Measurements from ENCODE around the gene RAB36. TPM values are rescaled to one million over a fixed set of nuclear protein-coding genes. Genes with fewer than 3 reads are reported as not detected.

RAB36 gene
- total RNA-seq, 4 donors from 2014 or later = 1.2 to 3.6 (median 1.8) TPM

- TF ChIP-seq CTCF (IDR thresholded peaks at IDR 0.05) (no peak), POLR2A (IDR thresholded peaks at IDR 0.05) (no peak)
- peak; percentile 35 to 91 for DNase-seq (ENCODE audit: low spot score in 2 of 2)
- WGBS, 2 donors = 28 to 33% methylated on average over 11 to 13 of the region's 14 CpGs
- intact Hi-C loops (cut with DNase I; ENCODE audit: low total_unique reads) = loop anchor here (5.0 kb wide), 1 partner anchor 166 kb away; no protein-coding TSS in a partner anchor
- no peak overlapping the region for H3K4me3 ChIP-seq (ENCODE audit: low read depth, poor library complexity, severe bottlenecking)
Observed at GRCh38 chr22:23128269-23129108, 16.8 kb upstream of the RAB36 start.

- intact Hi-C loops (cut with DNase I; ENCODE audit: low total_unique reads) = loop anchor here (5.0 kb wide), 1 partner anchor 167 kb away; no protein-coding TSS in a partner anchor
- no peak overlapping the region for H3K4me3 ChIP-seq (ENCODE audit: low read depth, poor library complexity, severe bottlenecking)
- TF ChIP-seq CTCF (IDR thresholded peaks at IDR 0.05) (no peak), POLR2A (IDR thresholded peaks at IDR 0.05) (no peak)
- WGBS, 2 donors = 80 to 88% methylated on average over 10 of the region's 10 CpGs
- DNase-seq (ENCODE audit: low spot score in 2 of 2) = no peak
Observed at GRCh38 chr22:23129149-23129548, 16.1 kb upstream of the RAB36 start.

GRCh38 chr22:23130697-23131096 is 14.6 kb upstream of the RAB36 start:
- intact Hi-C loops (cut with DNase I; ENCODE audit: low total_unique reads) = loop anchor here (10.0 kb wide), 1 partner anchor 46 kb away; no protein-coding TSS in a partner anchor
- DNase-seq (ENCODE audit: low spot score in 2 of 2) = no peak
- TF ChIP-seq POLR2A (IDR thresholded peaks at IDR 0.05) = no peak
- no peak for TF ChIP-seq CTCF (IDR thresholded peaks at IDR 0.05)
- no peak overlapping the region for H3K4me3 ChIP-seq (ENCODE audit: low read depth, poor library complexity, severe bottlenecking)
- 70 to 80% methylated on average over 3 of the region's 3 CpGs for WGBS, 2 donors

GRCh38 chr22:23131931-23132330 is 13.3 kb upstream of the RAB36 start:
- intact Hi-C loops (cut with DNase I; ENCODE audit: low total_unique reads) = loop anchor here (10.0 kb wide), 1 partner anchor 47 kb away; no protein-coding TSS in a partner anchor

GRCh38 chr22:23132376-23133091 is 12.7 kb upstream of the RAB36 start:
- no peak for DNase-seq (ENCODE audit: low spot score in 2 of 2)
- TF ChIP-seq POLR2A (IDR thresholded peaks at IDR 0.05) (no peak), CTCF (IDR thresholded peaks at IDR 0.05) (no peak)
- WGBS, 2 donors = 87 to 94% methylated on average over 10 of the region's 10 CpGs
- intact Hi-C loops (cut with DNase I; ENCODE audit: low total_unique reads) = loop anchor here (10.0 kb wide), 1 partner anchor 48 kb away; no protein-coding TSS in a partner anchor
- no peak overlapping the region for H3K4me3 ChIP-seq (ENCODE audit: low read depth, poor library complexity, severe bottlenecking)

More at GRCh38 chr22:23131931-23132330, 13.3 kb upstream of the RAB36 start:
- TF ChIP-seq CTCF (IDR thresholded peaks at IDR 0.05) (no peak), POLR2A (IDR thresholded peaks at IDR 0.05) (no peak)
- WGBS, 2 donors = 85 to 90% methylated on average over 6 of the region's 6 CpGs
- DNase-seq (ENCODE audit: low spot score in 2 of 2) = no peak
- no peak overlapping the region for H3K4me3 ChIP-seq (ENCODE audit: low read depth, poor library complexity, severe bottlenecking)

All from lower leg skin (tissue), 4 donors.